Endothelial cell of umbilical vein (primary cell): Measurements from ENCODE around the gene REL. TPM values are rescaled to one million over a fixed set of nuclear protein-coding genes. Genes with fewer than 3 reads are reported as not detected.

Experiments used
- BruUV-seq: library from RNA; stranded (reverse); fragments of 400-500 nt; replicated peaks from 2 replicates; lab custom pipeline; 2021; lab: Mats Ljungman, UMichigan
- CTCF ChIA-PET: fragments of 300-600, 350-600 bp; sonication (Branson Sonifier 250); formaldehyde crosslinking; loops from one replicate; lab custom pipeline; 2021; ENCODE audit warnings: antibody characterized with exemption, inconsistent platforms; lab: Charles Lee
- POLR2A ChIA-PET: fragments of 300-600, 350-600 bp; sonication (Branson Sonifier 250); formaldehyde crosslinking; loops from one replicate; lab custom pipeline; 2021; ENCODE audit warnings: antibody characterized with exemption, inconsistent platforms; lab: Charles Lee
- DNase-seq: peaks from one replicate; pipeline ENCODE4 v3.0.0-alpha.2; 2011; ENCODE audit warnings: low read depth, low spot score
- FAIRE-seq: peaks from 2 replicates; lab custom pipeline; 2011; peaks lifted over from hg19 to GRCh38; lab: Jason Lieb, UNC
- H2AFZ ChIP-seq: 2 replicates; pipeline ENCODE4 v1.6.0; 2012; ENCODE audit warnings: low read depth, low read length, control low read depth, inconsistent platforms
- H3K27ac ChIP-seq: 2 replicates; pipeline ENCODE4 v1.5.1; 2011; ENCODE audit warnings: low read depth, mild to moderate bottlenecking, control low read depth, low read length, moderate library complexity; ENCODE audit not compliant: insufficient read depth
- H3K27me3 ChIP-seq, 2 experiments: 2 replicates each; pipeline versions ENCODE4 v1.6.0 to v1.6.1; 2011; ENCODE audit warnings: low read length in 2 of 2, mixed read lengths in 1 of 2; ENCODE audit not compliant: control insufficient read depth in 2 of 2, insufficient read depth in 2 of 2
- H3K36me3 ChIP-seq, 2 experiments: 2 replicates in 1 of 2; 3 replicates in 1 of 2; pipeline ENCODE4 v1.5.1; 2011; ENCODE audit warnings: low read length in 2 of 2, mild to moderate bottlenecking in 1 of 2, moderate library complexity in 1 of 2; ENCODE audit not compliant: control insufficient read depth in 2 of 2, insufficient read depth in 2 of 2; ENCODE audit errors: extremely low read depth in 1 of 2
- H3K4me1 ChIP-seq: 3 replicates; pipeline ENCODE4 v1.5.1; 2011; ENCODE audit warnings: mild to moderate bottlenecking, low read length; ENCODE audit not compliant: control insufficient read depth, insufficient read depth; ENCODE audit errors: extremely low read depth
- H3K4me2 ChIP-seq: 2 replicates; pipeline ENCODE4 v1.6.1; 2011; ENCODE audit warnings: low read length, control low read depth, mixed read lengths; ENCODE audit not compliant: insufficient read depth
- H3K4me3 ChIP-seq, 3 experiments: fragments of 200-600 bp in 1 of 3; sonication (generic), shearing (Covaris generic) in 1 of 3; replicated peaks in 1 of 3; 2 replicates each; pipeline ENCODE4 v1.5.1; 2011 to 2016; ENCODE audit warnings: control low read depth in 3 of 3, low read length in 3 of 3, mild to moderate bottlenecking in 2 of 3, inconsistent platforms in 1 of 3, low read depth in 1 of 3, moderate library complexity in 1 of 3; ENCODE audit not compliant: insufficient read depth in 1 of 3
- H3K79me2 ChIP-seq: 2 replicates; pipeline ENCODE4 v1.6.0; 2012; ENCODE audit warnings: low read length, inconsistent platforms; ENCODE audit not compliant: control insufficient read depth, insufficient read depth
- H3K9ac ChIP-seq: replicated peaks from 2 replicates; pipeline ENCODE3; 2011; ENCODE audit warnings: low read length, control low read depth; ENCODE audit not compliant: insufficient read depth; ENCODE audit errors: extremely low read depth
- H3K9me1 ChIP-seq: replicated peaks from 3 replicates; pipeline ENCODE4 v1.6.0; 2011; ENCODE audit warnings: mild to moderate bottlenecking, low read length; ENCODE audit not compliant: control insufficient read depth, insufficient read depth; ENCODE audit errors: extremely low read depth
- H3K9me3 ChIP-seq: replicated peaks from 2 replicates; pipeline ENCODE4 v1.5.1; 2012; ENCODE audit warnings: low read length, inconsistent platforms; ENCODE audit not compliant: control insufficient read depth, insufficient read depth
- H4K20me1 ChIP-seq: replicated peaks from 2 replicates; pipeline ENCODE3; 2011; ENCODE audit warnings: mild to moderate bottlenecking, low read length; ENCODE audit not compliant: control insufficient read depth, insufficient read depth; ENCODE audit errors: extremely low read depth
- EZH2 ChIP-seq: IDR thresholded peaks from 2 replicates; pipeline ENCODE4 v1.6.1; 2012; ENCODE audit warnings: borderline replicate concordance, low read depth, mild to moderate bottlenecking, moderate library complexity, low read length, inconsistent platforms; ENCODE audit not compliant: severe bottlenecking
- FOS ChIP-seq: IDR thresholded peaks from 2 replicates; pipeline ENCODE4 v1.6.1; 2011; ENCODE audit warnings: mild to moderate bottlenecking, low read length, moderate library complexity, borderline replicate concordance; ENCODE audit not compliant: insufficient read depth
- GATA2 ChIP-seq: IDR thresholded peaks from 2 replicates; pipeline ENCODE4 v1.7.0; 2011; ENCODE audit warnings: low read depth, mild to moderate bottlenecking, moderate library complexity, mixed read lengths, low read length; ENCODE audit not compliant: insufficient read length, insufficient read depth
- JUN ChIP-seq: IDR thresholded peaks from 2 replicates; pipeline ENCODE4 v1.6.1; 2011; ENCODE audit warnings: borderline replicate concordance, low read depth; ENCODE audit not compliant: insufficient read length, insufficient read depth
- MYC ChIP-seq: IDR thresholded peaks from one replicate; pipeline ENCODE4 v1.6.1; 2011; ENCODE audit warnings: mild to moderate bottlenecking, low read depth, low read length
- POLR2A ChIP-seq: IDR thresholded peaks from 2 replicates; pipeline ENCODE4 v1.6.1; 2012; ENCODE audit warnings: low read depth, mild to moderate bottlenecking, control low read depth, low read length
- POLR2AphosphoS5 ChIP-seq: IDR thresholded peaks from 2 replicates; pipeline ENCODE4 v1.6.1; 2012; ENCODE audit warnings: low read depth, mild to moderate bottlenecking, control low read depth, low read length, moderate library complexity; ENCODE audit not compliant: insufficient read depth
- dilution Hi-C: fragments of 300-500 bp; cut with MboI; formaldehyde crosslinking; loops from one replicate; pipeline ENCODE4 v1.15.0; 2019; ENCODE audit warnings: low sequenced_read_pairs; ENCODE audit not compliant: extremely low pct_ligation_motif_present
- intact Hi-C: fragments of 100-400 bp; cut with micrococcal nuclease; formaldehyde crosslinking; loops from one replicate; pipeline ENCODE4 v1.10.0; 2022
- polyA plus RNA-seq, 4 experiments: library from polyadenylated mRNA; depleted of rRNA in 3 of 4; stranded (reverse) in 3 of 4; unstranded in 1 of 4; fragments of >200 nt; gene quantifications; 2 replicates each; pipeline versions ENCODE4 v1.2.1 to v1.2.3, GENCODE V29; 2011 to 2012; ENCODE audit warnings: missing spikeins in 1 of 4
- total RNA-seq: library from RNA; stranded (reverse); gene quantifications from 2 replicates; pipeline ENCODE4 v1.2.3, GENCODE V29; 2021
- TF ChIP-seq, protein P1 (sequence below), 2 donors: IDR thresholded peaks; 1 replicate in 1 of 2; 2 replicates in 1 of 2; pipeline ENCODE4 v1.5.1; 2011; ENCODE audit warnings: low read length in 2 of 2, mild to moderate bottlenecking in 2 of 2, moderate library complexity in 2 of 2, control low read depth in 1 of 2, inconsistent platforms in 1 of 2, low read depth in 1 of 2; ENCODE audit not compliant: insufficient read depth in 1 of 2; ENCODE audit errors: extremely low read depth in 1 of 2
- TF ChIP-seq, protein P2 (sequence below): IDR thresholded peaks from 2 replicates; pipeline ENCODE4 v1.6.1; 2011; ENCODE audit not compliant: insufficient read depth, insufficient read length

The REL gene
- total and polyA plus RNA-seq, 2 donors (not counting 3 experiments of a cell fraction or from before 2014, with no cell fraction given): 3.5 to 12.8 TPM

DNA sequence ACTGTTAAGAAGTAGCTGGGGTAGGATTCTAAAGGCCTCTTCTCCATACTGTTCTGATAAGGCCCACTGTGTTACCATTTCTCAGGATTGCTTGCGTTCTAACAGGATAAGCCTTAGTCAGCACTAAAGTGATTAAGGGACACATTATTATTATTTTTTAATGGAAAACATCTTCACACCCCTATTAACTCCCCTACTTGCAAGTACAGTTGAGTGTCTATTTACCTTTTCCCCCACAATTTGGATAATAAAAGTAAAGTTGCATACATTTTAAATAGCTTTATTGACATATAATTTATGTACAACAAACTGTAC, 9.0 kb downstream of the REL start:
- Histone ChIP-seq H3K36me3 (peaks cover 0 to 4% of the 10 kb centered on the region in 2 experiments), H3K4me2 (no peak overlapping the region), H3K27ac (no peak overlapping the region), H4K20me1 (no peaks in the 10 kb centered on the region), H2AFZ (no peak overlapping the region), H3K27me3 (no peaks in the 10 kb centered on the region), H3K79me2 (peaks cover 24% of the 10 kb centered on the region), H3K9me1 (no peaks in the 10 kb centered on the region), H3K4me1 (peaks cover 22% of the 10 kb centered on the region), H3K9me3 (no peaks in the 10 kb centered on the region), H3K4me3 (no peak overlapping the region), H3K9ac (no peak overlapping the region)
- TF ChIP-seq GATA2: no peak
- no peak for TF ChIP-seq POLR2AphosphoS5
- TF ChIP-seq, protein P1, sequence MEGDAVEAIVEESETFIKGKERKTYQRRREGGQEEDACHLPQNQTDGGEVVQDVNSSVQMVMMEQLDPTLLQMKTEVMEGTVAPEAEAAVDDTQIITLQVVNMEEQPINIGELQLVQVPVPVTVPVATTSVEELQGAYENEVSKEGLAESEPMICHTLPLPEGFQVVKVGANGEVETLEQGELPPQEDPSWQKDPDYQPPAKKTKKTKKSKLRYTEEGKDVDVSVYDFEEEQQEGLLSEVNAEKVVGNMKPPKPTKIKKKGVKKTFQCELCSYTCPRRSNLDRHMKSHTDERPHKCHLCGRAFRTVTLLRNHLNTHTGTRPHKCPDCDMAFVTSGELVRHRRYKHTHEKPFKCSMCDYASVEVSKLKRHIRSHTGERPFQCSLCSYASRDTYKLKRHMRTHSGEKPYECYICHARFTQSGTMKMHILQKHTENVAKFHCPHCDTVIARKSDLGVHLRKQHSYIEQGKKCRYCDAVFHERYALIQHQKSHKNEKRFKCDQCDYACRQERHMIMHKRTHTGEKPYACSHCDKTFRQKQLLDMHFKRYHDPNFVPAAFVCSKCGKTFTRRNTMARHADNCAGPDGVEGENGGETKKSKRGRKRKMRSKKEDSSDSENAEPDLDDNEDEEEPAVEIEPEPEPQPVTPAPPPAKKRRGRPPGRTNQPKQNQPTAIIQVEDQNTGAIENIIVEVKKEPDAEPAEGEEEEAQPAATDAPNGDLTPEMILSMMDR (IDR thresholded peaks at IDR 0.05; ENCODE audit: extremely low read depth in 1 of 2, insufficient read depth in 1 of 2, low read depth in 1 of 2, low read length in 2 of 2): no peak
- no peak for TF ChIP-seq MYC
- no peak for TF ChIP-seq EZH2
- no peak for TF ChIP-seq POLR2A
- no peak for TF ChIP-seq FOS
- no peak for TF ChIP-seq JUN
- TF ChIP-seq, protein P2, sequence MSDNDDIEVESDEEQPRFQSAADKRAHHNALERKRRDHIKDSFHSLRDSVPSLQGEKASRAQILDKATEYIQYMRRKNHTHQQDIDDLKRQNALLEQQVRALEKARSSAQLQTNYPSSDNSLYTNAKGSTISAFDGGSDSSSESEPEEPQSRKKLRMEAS: no peak
- ChIA-PET POLR2A (no interaction called here), CTCF (no interaction called here)
- dilution Hi-C loops (no loop called here), intact Hi-C loops (no loop called here)
- BruUV-seq: no TSS peak
- no peak for DNase-seq
- FAIRE-seq: no peak
